A673 (cell line): ENCODE measurements around the gene LRRN4. TPM values are rescaled to one million over a fixed set of nuclear protein-coding genes. Genes with fewer than 3 reads are reported as not detected.

Experiments used
- BruUV-seq: library from RNA; stranded (reverse); fragments of 400-500 nt; replicated peaks from 2 replicates; lab custom pipeline; 2021; lab: Mats Ljungman, UMichigan
- CTCF ChIA-PET: fragments of 300-600 bp; sonication (Branson Sonifier 250); formaldehyde crosslinking; loops from one replicate; lab custom pipeline; 2022; ENCODE audit warnings: antibody characterized with exemption; lab: Charles Lee
- POLR2A ChIA-PET: fragments of 300-600 bp; sonication (Branson Sonifier 250); formaldehyde crosslinking; loops from one replicate; lab custom pipeline; 2022; ENCODE audit warnings: antibody characterized with exemption; ENCODE audit not compliant: low non-redundant PET; lab: Charles Lee
- DNase-seq: peaks from one replicate; pipeline ENCODE4 v3.0.0-alpha.2; 2015; ENCODE audit warnings: low spot score
- H3K27ac ChIP-seq: fragments of 200-600 bp; sonication (generic); 2 replicates; pipeline ENCODE4 v1.5.1; 2016; ENCODE audit warnings: mixed run types, low read depth, mild to moderate bottlenecking, mixed read lengths, antibody characterized with exemption, low read length; ENCODE audit not compliant: poor library complexity, severe bottlenecking
- H3K27me3 ChIP-seq: fragments of 200-600 bp; sonication (generic); replicated peaks from 2 replicates; pipeline ENCODE4 v1.6.1; 2017; ENCODE audit warnings: mixed run types, low read depth, mild to moderate bottlenecking, mixed read lengths, antibody characterized with exemption, low read length; ENCODE audit not compliant: insufficient read depth, poor library complexity
- H3K36me3 ChIP-seq: fragments of 200-600 bp; sonication (generic); 2 replicates; pipeline ENCODE4 v1.6.1; 2016; ENCODE audit warnings: mixed run types, mild to moderate bottlenecking, mixed read lengths, antibody characterized with exemption, low read length; ENCODE audit not compliant: insufficient read depth, poor library complexity, severe bottlenecking
- H3K4me1 ChIP-seq: fragments of 200-600 bp; sonication (generic); 2 replicates; pipeline ENCODE4 v1.6.1; 2017; ENCODE audit warnings: mixed run types, mild to moderate bottlenecking, mixed read lengths, antibody characterized with exemption, low read length; ENCODE audit not compliant: insufficient read depth, poor library complexity, severe bottlenecking
- H3K4me3 ChIP-seq: fragments of 200-600 bp; sonication (generic); 2 replicates; pipeline ENCODE4 v1.5.1; 2016; ENCODE audit warnings: low read depth, mixed run types, mild to moderate bottlenecking, mixed read lengths, low read length; ENCODE audit not compliant: poor library complexity, severe bottlenecking
- H3K9me3 ChIP-seq: fragments of 200-600 bp; sonication (generic); 2 replicates; pipeline ENCODE4 v1.6.1; 2016; ENCODE audit warnings: mixed run types, low read depth, mild to moderate bottlenecking, mixed read lengths, antibody characterized with exemption, low read length; ENCODE audit not compliant: poor library complexity, severe bottlenecking
- EZH2 ChIP-seq: fragments of 200-600 bp; sonication (generic); IDR thresholded peaks from 2 replicates; pipeline ENCODE4 v1.6.1; 2017; ENCODE audit warnings: borderline replicate concordance, low read depth, mild to moderate bottlenecking, mixed read lengths, antibody characterized with exemption, low read length; ENCODE audit not compliant: poor library complexity, severe bottlenecking
- intact Hi-C: fragments of 100-400 bp; cut with micrococcal nuclease; formaldehyde crosslinking; loops from one replicate; pipeline ENCODE4 v1.10.0; 2022; ENCODE audit not compliant: unreplicated experiment
- total RNA-seq: library from RNA; stranded (reverse); gene quantifications from 2 replicates; pipeline ENCODE4 v1.2.3, GENCODE V29; 2021
- TF ChIP-seq, protein P1 (sequence below): fragments of 300-800, 200-600 bp; sonication (generic); conservative IDR thresholded peaks from 2 replicates; pipeline ENCODE4 v1.5.1; 2017; ENCODE audit warnings: low read depth, mild to moderate bottlenecking, antibody characterized with exemption, low read length, moderate library complexity, mixed read lengths

The LRRN4 gene
- total RNA-seq, 1 experiment from 2014 or later: not detected

DNA sequence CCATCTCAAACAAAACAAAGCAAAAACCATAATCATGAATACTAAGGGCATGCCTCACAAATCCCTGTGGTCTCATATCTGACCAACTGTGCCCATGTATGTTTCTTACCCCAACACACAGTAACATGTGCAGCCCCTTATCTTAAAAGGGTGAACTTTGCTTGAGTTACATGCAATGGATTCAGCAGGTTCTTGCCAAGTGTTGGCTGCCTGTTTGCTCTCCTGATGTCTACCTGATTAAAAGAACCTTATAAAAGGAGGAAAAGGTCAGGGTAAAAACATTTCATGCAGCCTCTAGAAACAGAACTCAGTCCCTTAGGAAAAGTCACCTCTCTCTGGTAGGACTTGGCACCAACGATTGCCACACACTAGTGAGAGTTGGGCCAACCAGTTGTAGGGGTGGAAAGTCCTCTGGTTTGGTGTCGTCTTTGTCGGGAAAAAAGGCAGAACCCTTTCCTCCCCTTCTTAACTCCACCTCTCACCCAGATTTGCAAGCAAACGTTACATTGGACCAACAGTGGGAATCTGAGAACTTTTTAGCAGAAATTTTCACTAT lies 14.0 kb upstream of the LRRN4 start:
- Histone ChIP-seq H3K4me3 (no peak overlapping the region), H3K36me3 (no peaks in the 10 kb centered on the region), H3K27me3 (no peaks in the 10 kb centered on the region), H3K4me1 (no peaks in the 10 kb centered on the region), H3K9me3 (no peaks in the 10 kb centered on the region), H3K27ac (no peak overlapping the region)
- DNase-seq: no peak
- ChIA-PET POLR2A (no interaction called here), CTCF (no interaction called here)
- TF ChIP-seq, protein P1, sequence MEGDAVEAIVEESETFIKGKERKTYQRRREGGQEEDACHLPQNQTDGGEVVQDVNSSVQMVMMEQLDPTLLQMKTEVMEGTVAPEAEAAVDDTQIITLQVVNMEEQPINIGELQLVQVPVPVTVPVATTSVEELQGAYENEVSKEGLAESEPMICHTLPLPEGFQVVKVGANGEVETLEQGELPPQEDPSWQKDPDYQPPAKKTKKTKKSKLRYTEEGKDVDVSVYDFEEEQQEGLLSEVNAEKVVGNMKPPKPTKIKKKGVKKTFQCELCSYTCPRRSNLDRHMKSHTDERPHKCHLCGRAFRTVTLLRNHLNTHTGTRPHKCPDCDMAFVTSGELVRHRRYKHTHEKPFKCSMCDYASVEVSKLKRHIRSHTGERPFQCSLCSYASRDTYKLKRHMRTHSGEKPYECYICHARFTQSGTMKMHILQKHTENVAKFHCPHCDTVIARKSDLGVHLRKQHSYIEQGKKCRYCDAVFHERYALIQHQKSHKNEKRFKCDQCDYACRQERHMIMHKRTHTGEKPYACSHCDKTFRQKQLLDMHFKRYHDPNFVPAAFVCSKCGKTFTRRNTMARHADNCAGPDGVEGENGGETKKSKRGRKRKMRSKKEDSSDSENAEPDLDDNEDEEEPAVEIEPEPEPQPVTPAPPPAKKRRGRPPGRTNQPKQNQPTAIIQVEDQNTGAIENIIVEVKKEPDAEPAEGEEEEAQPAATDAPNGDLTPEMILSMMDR: no peak
- TF ChIP-seq EZH2: no peak
- no TSS peak for BruUV-seq
- intact Hi-C loops: no loop called here

DNA sequence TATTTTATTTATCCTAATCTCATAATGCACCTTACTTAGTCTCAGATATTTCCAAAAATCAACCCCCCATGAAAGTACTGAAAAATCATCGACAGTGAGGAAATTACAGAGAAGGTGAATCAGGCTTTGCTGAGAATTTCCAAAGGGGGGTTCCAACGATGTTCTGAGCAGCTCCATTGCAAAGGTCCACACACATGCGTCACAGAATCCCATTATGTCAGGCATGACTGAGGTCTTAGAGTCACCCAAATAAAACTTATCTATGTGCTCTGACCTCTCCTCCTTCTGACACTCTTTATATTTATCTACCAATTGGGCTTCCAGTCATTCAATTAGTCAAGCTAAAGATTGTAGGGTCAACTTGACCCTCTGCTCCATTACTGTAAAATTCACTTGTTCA lies 12.7 kb upstream of the LRRN4 start:
- intact Hi-C loops: no loop called here
- Histone ChIP-seq H3K27ac (no peak overlapping the region), H3K4me1 (no peaks in the 10 kb centered on the region), H3K9me3 (no peaks in the 10 kb centered on the region), H3K36me3 (no peaks in the 10 kb centered on the region), H3K27me3 (no peaks in the 10 kb centered on the region), H3K4me3 (no peak overlapping the region)
- POLR2A ChIA-PET: no interaction called here
- no peak for DNase-seq
- TF ChIP-seq EZH2: no peak
- TF ChIP-seq, protein P1: no peak
- BruUV-seq: no TSS peak
- CTCF ChIA-PET: interaction anchor here (0.5 kb wide), 1 partner anchor 140 kb away, joined by 5 read pairs; no protein-coding TSS in a partner anchor

DNA sequence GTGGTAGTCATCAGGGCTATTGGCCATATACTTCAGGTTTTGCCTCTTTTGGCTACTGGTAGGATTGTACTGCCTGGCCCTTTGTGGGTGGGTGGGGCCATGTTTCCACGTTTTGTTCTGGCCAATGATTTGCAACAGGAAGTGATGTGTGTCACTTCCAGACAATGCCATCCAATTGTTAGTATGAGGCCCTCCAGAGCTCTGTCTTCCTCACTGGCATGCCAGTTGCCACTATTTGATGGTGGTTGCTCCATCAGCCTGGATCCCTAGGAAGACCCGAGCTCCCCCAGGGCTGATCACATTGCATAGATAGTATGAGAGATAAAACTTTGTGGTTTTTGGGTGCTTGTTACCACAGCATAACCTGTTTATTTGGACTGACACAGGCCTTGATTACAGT lies 7.7 kb upstream of the LRRN4 start:
- POLR2A ChIA-PET: no interaction called here
- CTCF ChIA-PET: no interaction called here
- no peaks in the 10 kb centered on the region for H3K4me1 ChIP-seq

More for the DNA sequence above, 7.7 kb upstream of the LRRN4 start:
- DNase-seq: no peak
- Histone ChIP-seq H3K27ac (no peak overlapping the region), H3K27me3 (no peaks in the 10 kb centered on the region), H3K36me3 (no peaks in the 10 kb centered on the region), H3K9me3 (no peaks in the 10 kb centered on the region), H3K4me3 (no peak overlapping the region)
- TF ChIP-seq, protein P1: no peak
- TF ChIP-seq EZH2: no peak
- BruUV-seq: no TSS peak
- intact Hi-C loops: no loop called here
